Hippocampal formation (tissue), 2 donors: ENCODE measurements around the gene EHBP1.

ENCODE experiments used
- DNase-seq, 2 donors: peaks; one replicate each; lab custom pipeline; 2025; lab: John Stamatoyannopoulos, UW

Gene EHBP1

GRCh38 chr2:62964050-62964449, 258.5 kb downstream of the EHBP1 start:
- no peak for DNase-seq

GRCh38 chr2:62964671-62965070, 259.2 kb downstream of the EHBP1 start:
- DNase-seq: no peak

- no peak for DNase-seq
Measured at GRCh38 chr2:62966991-62967390, 261.5 kb downstream of the EHBP1 start.

- no peak for DNase-seq
Measured at GRCh38 chr2:62968168-62968567, 262.7 kb downstream of the EHBP1 start.

- no peak for DNase-seq
Measured at GRCh38 chr2:62968668-62969067, 263.2 kb downstream of the EHBP1 start.

- DNase-seq: no peak
Measured at GRCh38 chr2:62971936-62972335, 266.4 kb downstream of the EHBP1 start.

- no peak for DNase-seq
Measured at GRCh38 chr2:62972601-62973000, 267.1 kb downstream of the EHBP1 start.

GRCh38 chr2:62974999-62975398, 269.5 kb downstream of the EHBP1 start:
- DNase-seq: no peak

GRCh38 chr2:62991605-62992004, 286.1 kb downstream of the EHBP1 start:
- DNase-seq: no peak

GRCh38 chr2:62992561-62992960, 287.0 kb downstream of the EHBP1 start:
- no peak for DNase-seq

- no peak for DNase-seq
Measured at GRCh38 chr2:62994206-62994605, 288.7 kb downstream of the EHBP1 start.

- DNase-seq: no peak
Measured at GRCh38 chr2:62996534-62997186, 291.1 kb downstream of the EHBP1 start.

GRCh38 chr2:62998949-62999348, 293.4 kb downstream of the EHBP1 start:
- DNase-seq: no peak

GRCh38 chr2:62999905-63000304, 294.4 kb downstream of the EHBP1 start:
- DNase-seq: no peak

- DNase-seq: no peak
Measured at GRCh38 chr2:63000801-63001200, 295.3 kb downstream of the EHBP1 start.

- no peak for DNase-seq
Measured at GRCh38 chr2:63001576-63001975, 296.1 kb downstream of the EHBP1 start.

- DNase-seq: no peak
Measured at GRCh38 chr2:63003351-63003750, 297.8 kb downstream of the EHBP1 start.

GRCh38 chr2:63007813-63008458, 302.4 kb downstream of the EHBP1 start:
- DNase-seq: no peak

GRCh38 chr2:63008838-63009237, 303.3 kb downstream of the EHBP1 start:
- no peak for DNase-seq

- no peak for DNase-seq
Measured at GRCh38 chr2:63009490-63009889, 304.0 kb downstream of the EHBP1 start.

GRCh38 chr2:63012541-63012940, 307.0 kb downstream of the EHBP1 start:
- no peak for DNase-seq

GRCh38 chr2:63013438-63013837, 307.9 kb downstream of the EHBP1 start:
- no peak for DNase-seq

GRCh38 chr2:63015389-63015788, 309.9 kb downstream of the EHBP1 start:
- no peak for DNase-seq

- DNase-seq: no peak
Measured at GRCh38 chr2:63018439-63018838, 312.9 kb downstream of the EHBP1 start.
